ENCODE data around the gene APCDD1L.

The APCDD1L gene

DNA sequence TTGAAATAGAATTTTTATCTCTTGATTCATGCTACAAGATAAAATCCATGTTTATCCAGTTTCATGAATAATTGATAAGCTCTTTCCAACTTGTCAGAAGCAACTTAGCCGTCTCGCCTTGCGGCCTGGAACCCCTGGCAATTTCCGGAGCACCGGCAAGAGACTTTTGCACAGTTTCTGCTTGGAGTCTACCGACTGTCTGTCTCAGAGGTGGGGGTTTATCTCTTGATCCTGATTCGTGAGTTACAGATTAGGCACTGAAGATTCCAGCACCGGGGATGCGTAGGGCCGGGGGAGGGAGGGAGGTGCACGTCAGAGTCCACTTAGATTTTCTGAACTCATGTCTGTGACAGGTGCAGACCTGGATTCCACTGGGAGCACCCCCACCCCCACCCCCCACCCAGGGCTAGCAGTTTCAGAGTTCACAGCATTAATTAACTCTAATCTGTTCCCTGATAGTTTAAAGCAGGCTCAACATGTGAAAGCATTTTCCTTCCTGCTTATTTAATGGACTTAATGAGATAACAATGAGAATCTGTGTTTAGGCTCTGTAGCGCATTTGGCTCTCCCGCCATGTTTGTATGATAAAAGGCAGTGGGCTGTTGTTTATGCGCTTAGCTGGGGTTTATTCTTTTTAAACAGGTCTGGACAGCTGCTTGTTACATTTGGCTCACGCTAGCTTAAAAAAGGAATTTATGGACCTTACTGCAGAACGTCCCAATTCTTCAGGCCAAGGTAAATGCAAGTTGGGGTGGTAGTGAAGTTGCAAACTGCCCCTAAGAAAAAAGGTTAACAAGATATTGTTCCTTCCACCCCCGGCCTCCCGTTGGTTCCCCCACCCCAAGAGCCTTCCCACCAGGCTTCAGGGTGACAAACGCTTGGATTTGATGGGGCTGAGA, 8.1 kb upstream of the APCDD1L start:
- no peak for DNase-seq (ENCODE audit: low read depth in 2 of 2)
- TF ChIP-seq, protein P1, sequence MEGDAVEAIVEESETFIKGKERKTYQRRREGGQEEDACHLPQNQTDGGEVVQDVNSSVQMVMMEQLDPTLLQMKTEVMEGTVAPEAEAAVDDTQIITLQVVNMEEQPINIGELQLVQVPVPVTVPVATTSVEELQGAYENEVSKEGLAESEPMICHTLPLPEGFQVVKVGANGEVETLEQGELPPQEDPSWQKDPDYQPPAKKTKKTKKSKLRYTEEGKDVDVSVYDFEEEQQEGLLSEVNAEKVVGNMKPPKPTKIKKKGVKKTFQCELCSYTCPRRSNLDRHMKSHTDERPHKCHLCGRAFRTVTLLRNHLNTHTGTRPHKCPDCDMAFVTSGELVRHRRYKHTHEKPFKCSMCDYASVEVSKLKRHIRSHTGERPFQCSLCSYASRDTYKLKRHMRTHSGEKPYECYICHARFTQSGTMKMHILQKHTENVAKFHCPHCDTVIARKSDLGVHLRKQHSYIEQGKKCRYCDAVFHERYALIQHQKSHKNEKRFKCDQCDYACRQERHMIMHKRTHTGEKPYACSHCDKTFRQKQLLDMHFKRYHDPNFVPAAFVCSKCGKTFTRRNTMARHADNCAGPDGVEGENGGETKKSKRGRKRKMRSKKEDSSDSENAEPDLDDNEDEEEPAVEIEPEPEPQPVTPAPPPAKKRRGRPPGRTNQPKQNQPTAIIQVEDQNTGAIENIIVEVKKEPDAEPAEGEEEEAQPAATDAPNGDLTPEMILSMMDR (IDR thresholded peaks at IDR 0.05; ENCODE audit: low read depth, low read length) = no peak
- no peak overlapping the region for H3K4me3 ChIP-seq (replicated peaks in 1 of 2; ENCODE audit: low read depth in 2 of 2, low read length in 2 of 2)

DNA sequence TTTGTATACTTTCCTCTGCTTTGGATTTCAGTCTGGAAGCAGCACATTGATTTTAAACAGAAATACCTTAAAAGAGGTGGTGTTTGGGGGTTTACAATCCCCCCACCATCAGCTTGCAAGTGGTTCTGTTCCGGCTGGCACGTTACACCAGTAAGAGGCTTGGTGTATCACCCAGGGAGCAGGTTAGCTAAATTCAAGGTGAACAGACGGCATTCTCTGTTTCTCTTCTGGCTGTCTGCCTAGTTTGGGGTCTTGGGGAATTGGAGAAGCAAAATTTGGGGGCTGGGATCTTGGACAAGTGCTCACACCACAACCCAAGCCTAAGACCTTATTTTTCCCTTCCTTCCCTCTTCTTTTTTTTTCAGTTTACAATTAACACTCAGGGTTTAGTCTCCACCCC, 7.5 kb upstream of the APCDD1L start:
- TF ChIP-seq, protein P1 (IDR thresholded peaks at IDR 0.05; ENCODE audit: low read depth, low read length) = no peak
- DNase-seq (ENCODE audit: low read depth in 2 of 2) = no peak
- no peak overlapping the region for H3K4me3 ChIP-seq (replicated peaks in 1 of 2; ENCODE audit: low read depth in 2 of 2, low read length in 2 of 2)

DNA sequence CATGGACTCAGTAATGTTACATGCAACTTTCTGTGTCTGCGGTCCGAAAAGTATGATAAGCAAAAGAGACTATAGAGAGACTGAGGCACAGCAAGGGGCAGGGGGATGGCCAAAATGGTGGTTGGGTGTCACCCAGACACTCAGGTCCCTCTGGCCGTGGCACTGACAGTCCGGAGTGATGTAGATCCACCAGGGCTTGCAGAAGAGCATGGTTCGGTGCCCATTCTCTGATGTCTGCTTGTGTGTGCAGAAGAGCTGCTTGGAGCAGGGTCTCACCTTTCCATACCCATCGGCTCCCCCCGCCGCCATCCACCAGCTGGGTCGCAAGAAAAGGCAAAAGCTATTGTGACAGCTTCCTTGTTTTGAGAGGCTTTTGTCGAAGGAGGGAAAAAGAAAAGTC, 6.6 kb upstream of the APCDD1L start:
- no peak overlapping the region for H3K4me3 ChIP-seq (replicated peaks in 1 of 2; ENCODE audit: low read depth in 2 of 2, low read length in 2 of 2)
- DNase-seq (ENCODE audit: low read depth in 2 of 2) = no peak
- TF ChIP-seq, protein P1 (IDR thresholded peaks at IDR 0.05; ENCODE audit: low read depth, low read length) = no peak

DNA sequence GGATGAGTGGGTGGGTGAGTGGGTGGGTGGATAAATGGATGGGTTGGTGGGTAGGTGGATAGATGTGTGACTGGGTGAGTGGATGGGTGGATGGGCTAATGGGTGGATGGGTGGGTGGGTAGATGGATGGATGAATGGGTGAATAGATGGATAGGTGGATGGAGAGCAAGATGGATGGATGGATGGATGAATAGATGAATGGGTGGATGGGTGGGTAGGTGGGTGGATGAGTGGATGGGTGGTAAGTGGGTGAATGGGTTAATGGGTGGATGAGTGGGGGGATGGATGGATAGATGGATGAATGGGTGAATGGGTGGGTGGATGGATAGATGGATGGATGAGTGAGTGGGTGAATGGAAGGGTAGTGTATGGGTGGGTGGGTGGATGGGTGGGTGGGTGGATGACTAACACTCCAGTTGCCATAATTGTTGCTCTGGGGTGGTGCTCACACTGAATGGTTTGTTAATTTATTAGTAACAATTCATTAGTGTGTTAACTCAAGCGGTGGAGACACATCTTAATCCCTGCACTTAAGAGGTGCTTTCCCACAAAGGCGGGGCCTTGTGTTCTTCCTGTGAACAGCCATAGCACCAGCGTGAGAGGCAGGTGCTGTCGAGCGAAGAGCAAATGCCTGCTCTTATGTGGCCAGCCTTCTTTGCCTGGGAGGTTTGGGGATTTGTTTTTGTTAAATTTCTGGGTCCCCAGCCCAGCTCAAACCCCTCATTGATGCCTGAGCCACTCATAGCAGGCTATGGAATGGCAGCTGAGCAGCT, 4.9 kb upstream of the APCDD1L start:
- TF ChIP-seq, protein P1 (IDR thresholded peaks at IDR 0.05; ENCODE audit: low read depth, low read length) = no peak
- DNase-seq (ENCODE audit: low read depth in 2 of 2) = no peak

DNA sequence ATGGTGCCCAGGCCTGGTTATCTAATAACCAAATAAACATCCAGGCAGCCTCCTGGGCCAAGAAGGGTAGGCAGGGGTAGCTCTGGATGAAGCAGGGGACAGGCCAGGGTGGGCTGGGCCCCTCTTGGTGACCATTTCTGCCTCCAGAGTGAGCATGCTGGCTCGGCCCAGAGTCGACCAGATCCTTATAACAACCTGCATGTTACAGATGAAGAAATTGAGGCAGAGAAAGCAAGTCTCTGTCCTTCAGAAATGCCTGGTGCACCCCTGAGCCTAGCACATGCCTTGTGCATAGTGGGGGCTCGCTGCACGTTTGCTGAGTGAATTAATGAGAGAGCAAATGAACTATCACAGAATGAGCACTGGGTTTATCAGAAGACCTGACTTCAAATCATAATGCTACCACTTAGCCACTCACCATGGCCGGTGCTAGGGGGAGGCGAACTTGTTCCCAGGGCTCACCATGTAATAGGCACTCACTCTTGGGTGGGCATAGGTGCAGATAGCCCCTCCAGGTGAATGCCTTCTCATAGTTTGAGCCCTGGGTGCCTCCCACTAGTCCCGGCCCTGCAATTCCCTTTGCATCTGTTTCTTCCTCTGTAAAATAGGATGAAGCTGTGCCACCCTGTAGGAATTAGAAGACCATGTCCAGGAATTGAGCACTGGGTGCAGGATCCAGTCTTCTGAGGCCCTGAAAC, 3.8 kb upstream of the APCDD1L start:
- DNase-seq (ENCODE audit: low read depth in 2 of 2) = no peak
- TF ChIP-seq, protein P1 (IDR thresholded peaks at IDR 0.05; ENCODE audit: low read depth, low read length) = no peak
- H3K4me3 ChIP-seq (replicated peaks in 1 of 2; ENCODE audit: low read depth in 2 of 2, low read length in 2 of 2) = no peak overlapping the region

More for the DNA sequence above, 4.9 kb upstream of the APCDD1L start:
- no peak overlapping the region for H3K4me3 ChIP-seq (replicated peaks in 1 of 2; ENCODE audit: low read depth in 2 of 2, low read length in 2 of 2)

DNA sequence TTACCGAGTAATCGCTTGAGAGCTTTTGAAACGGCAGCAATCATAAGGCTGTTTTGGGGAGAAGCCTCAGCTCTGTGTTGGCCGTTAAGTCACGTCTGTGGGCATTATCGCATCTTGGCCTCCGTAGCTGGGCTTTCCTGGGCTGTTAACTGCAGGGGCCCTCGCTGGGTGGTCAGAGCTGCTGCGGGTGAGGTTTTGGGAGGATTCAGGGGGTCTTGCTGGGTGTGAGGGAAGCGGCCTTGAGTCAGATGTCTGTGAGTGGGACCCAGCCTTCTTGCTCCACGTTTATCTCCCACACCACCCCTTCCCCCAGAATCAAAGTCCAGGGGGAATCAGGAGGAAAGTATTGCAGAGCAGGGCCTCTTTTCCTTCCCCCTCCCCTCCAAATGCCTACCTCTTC, 3.2 kb upstream of the APCDD1L start:
- H3K4me3 ChIP-seq (replicated peaks in 1 of 2; ENCODE audit: low read depth in 2 of 2, low read length in 2 of 2) = no peak overlapping the region
- DNase-seq (ENCODE audit: low read depth in 2 of 2) = no peak
- TF ChIP-seq, protein P1 (IDR thresholded peaks at IDR 0.05; ENCODE audit: low read depth, low read length) = no peak

Measured in cardiac fibroblast (primary cell).